HG03039 (cell line): Measurements from ENCODE around the gene CPEB4.

Source experiments
- ATAC-seq: cut with Tn5 transposase; IDR thresholded peaks from one replicate; pipeline ENCODE4 v1.9.1; 2021; ENCODE audit warnings: mild to moderate bottlenecking, moderate library complexity; ENCODE audit not compliant: unreplicated experiment

Gene CPEB4

GRCh38 chr5:173940269-173940668 lies 52.1 kb downstream of the CPEB4 start:
- no peak for ATAC-seq

DNA sequence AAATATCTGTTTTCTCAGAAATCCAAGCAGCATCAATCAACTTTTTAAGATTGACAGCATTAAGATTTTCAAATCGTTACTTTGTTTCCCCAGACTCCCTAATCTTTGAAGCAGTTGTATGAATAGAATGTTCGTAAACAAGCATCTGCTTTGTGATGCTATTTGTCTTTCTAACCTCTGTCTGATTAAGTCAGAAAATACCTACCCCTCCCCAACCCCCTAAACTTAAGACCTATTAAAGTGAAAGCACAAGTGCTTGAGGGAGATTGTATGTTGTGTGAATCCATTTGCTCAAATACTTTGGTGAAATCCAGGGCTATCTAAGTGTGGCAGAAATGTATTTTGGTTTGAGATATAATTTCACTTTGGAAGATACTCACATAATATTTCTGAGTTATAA lies 53.0 kb downstream of the CPEB4 start:
- ATAC-seq: no peak

GRCh38 chr5:173941758-173942401 lies 53.7 kb downstream of the CPEB4 start:
- no peak for ATAC-seq

- no peak for ATAC-seq
Measured at GRCh38 chr5:173944511-173944910, 56.4 kb downstream of the CPEB4 start.

- no peak for ATAC-seq
Measured at GRCh38 chr5:173945160-173945559, 57.0 kb downstream of the CPEB4 start.

DNA sequence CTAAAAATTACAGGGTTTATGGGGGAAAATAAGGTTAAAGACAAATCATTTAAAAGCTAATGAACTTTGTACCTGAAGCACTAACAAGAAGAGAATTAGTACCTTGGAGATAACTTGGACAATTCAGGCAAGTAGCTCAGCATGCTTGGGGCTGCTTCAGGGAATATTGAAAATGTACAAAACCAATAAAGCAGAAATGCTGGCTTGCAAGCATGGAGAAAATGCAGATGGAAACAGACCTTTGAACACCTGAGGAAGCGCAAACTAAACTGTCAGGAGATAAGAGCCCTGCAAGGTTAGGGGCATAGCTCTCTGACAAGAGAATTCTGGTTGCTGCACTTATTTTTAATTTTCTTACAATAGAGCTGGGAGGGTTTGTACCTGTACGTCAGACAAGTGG lies 58.2 kb downstream of the CPEB4 start:
- ATAC-seq: no peak

- ATAC-seq: no peak
Measured at GRCh38 chr5:173950829-173951228, 62.7 kb downstream of the CPEB4 start.

DNA sequence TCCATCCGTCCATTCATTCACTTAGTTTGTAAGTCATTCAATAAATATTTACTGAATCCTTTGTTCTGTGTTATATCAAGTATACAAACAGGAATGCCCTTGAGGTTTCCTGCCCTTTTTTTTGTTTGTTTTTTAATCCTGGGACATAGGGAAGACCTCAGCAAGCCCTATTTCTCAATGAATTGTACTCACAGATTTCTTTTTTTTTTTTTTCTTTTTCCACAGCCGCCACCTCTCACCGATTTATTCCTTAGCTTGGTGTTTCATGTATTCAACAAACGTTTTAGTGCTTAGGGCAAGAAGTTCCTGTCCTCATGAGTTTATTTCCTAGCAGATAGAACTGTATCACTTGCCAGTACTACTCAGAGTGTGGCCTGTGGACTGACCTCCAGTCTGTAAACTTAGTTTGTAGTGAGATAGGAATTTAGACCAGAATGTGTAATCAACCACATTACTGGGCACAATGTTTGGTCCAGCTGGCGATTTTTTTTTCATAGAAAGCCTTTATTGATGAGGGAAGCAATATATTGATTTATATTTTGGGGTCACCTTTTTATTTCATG lies 65.5 kb downstream of the CPEB4 start:
- ATAC-seq: no peak

GRCh38 chr5:173954671-173955521 lies 66.7 kb downstream of the CPEB4 start:
- no peak for ATAC-seq

DNA sequence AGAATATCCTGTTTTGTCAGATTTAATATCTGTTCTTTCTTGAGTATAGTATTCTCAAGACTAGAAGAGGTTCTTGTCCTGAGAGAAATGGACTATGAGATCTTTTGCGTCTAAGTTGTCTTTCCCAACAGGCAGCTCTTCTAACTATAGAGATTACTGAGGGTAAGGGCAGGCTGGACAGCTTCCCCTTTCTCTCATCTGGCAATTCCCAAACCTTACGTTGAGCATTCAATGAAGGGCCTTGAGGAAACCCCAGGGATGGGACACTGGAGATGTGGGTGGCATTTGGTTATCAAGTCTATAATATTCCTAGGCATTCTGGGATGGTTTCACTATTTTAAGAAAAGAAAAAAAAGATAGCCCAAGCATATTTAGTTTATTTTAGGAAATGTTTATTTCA lies 72.8 kb downstream of the CPEB4 start:
- no peak for ATAC-seq

DNA sequence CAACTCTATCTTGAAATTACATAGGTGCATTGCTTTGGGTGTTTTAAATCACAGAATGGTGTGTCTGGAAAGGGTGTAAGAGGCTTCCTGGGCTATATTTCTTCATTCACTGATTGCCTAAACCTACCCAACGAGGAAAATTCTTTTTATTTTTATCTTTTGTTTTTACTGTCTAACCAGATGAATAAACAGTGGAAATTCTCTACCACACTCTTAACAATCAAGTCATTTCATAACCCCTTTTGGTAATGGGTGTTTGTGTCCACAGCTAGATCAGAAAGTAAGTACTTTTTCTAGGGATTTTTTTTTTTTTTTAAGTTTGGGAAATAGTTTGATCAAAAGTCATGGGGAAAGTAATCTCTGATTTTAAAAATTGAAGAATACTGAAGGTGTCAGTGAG lies 73.3 kb downstream of the CPEB4 start:
- ATAC-seq: no peak

DNA sequence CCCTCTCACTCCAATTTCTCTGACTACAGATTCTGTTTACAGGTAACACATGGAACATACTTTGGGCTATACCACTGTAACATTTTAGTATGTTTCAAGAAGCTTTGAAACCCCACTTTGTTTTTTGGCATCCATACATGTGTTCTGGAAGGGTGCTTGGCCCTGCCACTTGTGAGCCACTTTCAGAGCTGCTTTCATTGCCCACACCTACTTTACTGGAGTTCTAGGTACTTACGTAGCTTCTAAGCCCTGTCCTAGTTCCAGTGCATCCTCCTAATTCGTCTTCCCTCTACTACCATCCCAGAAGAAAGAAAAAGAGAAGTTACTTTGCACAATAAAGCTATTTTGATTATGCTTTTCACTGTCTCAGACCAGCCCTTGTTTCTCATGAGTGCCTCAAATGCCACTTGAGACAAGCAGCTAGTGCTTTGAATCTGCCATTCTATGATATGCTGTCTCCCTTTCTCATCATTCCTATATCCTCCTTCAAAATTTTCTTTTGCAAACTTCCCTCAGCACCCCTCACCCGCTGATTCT lies 74.4 kb downstream of the CPEB4 start:
- ATAC-seq: no peak

DNA sequence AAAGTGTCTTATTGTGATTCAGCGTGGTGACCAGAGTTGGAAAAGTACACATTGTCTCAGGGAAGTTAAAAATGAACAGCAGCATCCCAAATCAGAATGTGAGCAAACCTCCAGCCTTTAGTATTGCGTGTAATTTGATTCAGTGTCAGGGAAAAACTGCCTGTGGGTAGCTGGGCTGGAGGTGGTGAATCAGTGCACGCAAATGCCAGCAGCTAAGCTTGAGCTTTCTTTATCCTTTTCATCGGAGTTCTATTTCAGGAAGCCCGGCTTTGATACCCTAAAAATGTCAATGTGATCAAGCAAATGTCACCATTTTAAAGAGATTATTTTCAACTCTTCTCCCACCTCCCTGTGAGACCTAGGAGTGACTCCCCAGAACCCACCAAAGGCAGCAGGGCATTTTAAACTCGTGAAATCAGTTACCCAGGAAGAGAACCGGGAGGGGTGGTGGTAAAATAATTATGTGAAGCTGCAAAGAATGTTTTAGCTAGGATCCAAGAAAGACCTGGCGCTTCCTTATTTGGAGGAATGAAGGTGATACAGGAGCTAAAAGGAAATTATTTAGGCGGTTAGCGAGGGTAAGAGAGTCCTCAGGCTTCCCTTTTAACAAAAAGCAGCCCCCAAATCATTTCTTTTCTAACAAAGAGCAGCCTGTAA lies 75.2 kb downstream of the CPEB4 start:
- ATAC-seq: no peak

DNA sequence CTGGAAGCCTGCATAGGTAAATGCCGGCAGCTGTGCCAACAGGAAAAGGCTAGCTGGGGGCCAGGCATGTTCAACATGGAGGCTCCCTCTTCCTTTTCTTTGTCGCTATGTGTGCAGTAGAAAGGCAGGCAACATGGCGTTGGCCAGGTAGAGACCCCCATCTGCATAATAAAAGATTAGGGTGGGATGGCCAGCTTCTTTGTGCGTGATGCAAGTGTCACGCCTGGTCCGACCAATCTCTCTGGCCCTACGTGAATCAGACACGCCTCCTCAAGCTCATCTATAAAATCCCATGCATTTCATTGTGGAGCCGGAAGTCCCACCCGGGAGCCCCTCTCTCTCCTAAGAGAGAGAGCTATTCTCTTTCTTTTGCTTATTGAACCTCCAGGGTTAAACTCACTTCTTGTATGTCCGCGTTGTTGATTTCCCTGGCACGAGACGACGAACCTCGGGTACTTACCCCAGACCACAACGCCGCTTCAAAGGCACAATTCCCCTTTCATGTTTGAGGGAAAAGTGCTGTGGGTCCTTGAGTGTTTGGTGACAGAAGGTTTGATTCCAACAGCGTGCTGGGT lies 75.8 kb downstream of the CPEB4 start:
- ATAC-seq: no peak

GRCh38 chr5:173964506-173964905 lies 76.4 kb downstream of the CPEB4 start:
- ATAC-seq: no peak

GRCh38 chr5:173967241-173967640 lies 79.1 kb downstream of the CPEB4 start:
- no peak for ATAC-seq

DNA sequence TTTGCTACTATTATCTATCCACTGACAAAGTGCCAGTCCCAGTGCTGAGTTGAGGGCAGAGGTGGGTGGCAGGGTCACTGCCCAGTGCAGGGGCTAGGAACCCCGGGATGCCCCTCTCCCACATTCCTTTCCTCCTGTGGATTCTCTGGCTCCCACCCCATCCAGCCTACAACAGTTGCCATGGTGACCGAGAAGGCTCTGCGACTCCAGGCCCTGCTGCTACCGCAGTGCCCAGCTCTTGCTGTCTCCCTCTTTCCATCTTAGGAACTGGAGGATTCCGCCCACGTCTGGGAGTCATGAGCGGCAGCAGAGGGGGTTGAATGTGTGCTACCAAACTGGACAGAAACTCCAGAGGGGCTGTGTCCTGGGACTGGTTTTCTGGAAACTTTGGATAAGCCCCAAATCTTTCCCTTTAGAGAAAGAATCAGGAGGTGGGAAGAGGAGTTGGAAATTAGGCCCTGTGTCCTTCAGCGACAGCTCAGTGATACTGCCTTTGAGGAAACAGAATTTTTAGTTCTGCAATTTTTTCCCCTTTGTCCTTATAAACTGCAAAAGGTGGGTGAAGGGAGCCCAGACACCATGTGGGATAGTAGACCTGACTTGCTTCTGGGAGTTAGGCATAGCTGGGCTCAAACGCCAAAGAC lies 80.1 kb downstream of the CPEB4 start:
- no peak for ATAC-seq

- ATAC-seq: no peak
Measured at GRCh38 chr5:173969167-173970049, 81.3 kb downstream of the CPEB4 start.

- no peak for ATAC-seq
Measured at GRCh38 chr5:173970878-173971650, 82.9 kb downstream of the CPEB4 start.
